CD4-positive, alpha-beta T cell treated with Interleukin-17A for 4 hours (primary cell): ENCODE results near the gene LCN15.
"Not testable (repeated sequence)": the region's sequence is repeated elsewhere in the genome, so short reads cannot be mapped to it uniquely, and the experiment has no call there.

Source experiments
- DNase-seq: peaks from one replicate; pipeline ENCODE4 v3.0.0-alpha.2; 2020; ENCODE audit warnings: mixed read lengths

The LCN15 gene

GRCh38 chr9:136764301-136764891 is at the start of gene LCN15:
LCN15 (minus strand) TSS chr9:136764518; CDS start chr9:136764488, 30 bp downstream.
- no peak for DNase-seq

DNA sequence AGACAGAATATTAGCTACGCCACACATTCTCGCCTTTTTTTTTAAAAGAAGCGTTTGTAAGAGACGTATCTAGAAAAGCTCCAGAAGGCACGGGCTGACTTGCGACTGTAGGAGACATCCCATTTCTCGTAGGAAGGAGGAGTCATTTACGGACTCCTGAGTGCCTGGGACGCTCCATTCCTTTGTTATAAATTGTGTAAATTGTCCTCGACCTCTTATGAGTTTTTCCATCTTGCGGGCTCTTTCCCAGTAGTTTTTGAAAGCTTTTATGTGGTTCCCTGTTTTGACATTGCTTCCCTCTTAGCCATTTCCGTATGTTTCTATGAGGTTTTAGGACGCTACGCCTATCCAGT is 44.5 kb upstream of the LCN15 start:
- no peak for DNase-seq

GRCh38 chr9:136808075-136808805 is 43.9 kb upstream of the LCN15 start:
- DNase-seq: peak; percentile 66

DNA sequence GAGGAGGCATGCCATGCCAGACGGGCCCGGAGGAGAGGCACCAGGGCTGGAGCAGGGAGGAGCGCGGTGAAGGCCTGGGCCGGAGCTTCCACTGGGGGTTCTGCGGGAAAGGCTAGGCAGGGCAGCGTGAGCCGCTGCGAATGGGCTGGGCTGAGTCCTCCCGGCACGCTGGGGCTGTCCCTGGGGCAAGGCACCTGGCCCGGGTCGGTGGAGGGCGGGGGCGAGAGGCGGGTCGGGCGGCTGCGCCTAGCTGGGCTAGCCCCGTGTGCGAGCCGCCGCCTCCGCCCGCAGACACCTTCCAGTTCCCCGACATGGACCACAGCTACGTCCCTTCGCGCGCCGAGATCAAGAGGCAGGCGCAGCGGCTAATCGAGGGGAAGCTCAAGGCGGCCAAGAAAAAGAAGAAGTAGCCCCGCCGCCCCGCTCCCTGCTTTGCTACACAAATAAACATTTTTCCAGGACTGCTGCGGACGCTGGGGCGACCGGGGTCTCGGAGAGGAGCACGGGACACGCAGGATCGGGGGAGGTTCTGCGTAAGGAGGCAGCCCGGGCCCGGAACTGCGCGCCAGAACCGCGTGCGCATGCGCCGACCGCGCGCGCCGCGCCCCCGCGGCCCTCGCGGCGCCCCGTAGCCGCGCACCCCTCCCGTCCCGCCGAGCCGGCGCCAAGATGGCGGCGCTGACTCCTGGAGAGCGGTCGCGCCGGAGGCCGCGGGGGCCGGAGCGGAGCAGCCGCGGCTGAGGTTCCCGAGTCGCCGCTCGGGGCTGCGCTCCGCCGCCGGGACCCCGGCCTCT is 43.2 kb upstream of the LCN15 start, which contains the start of gene RABL6:
Gene RABL6 (plus strand): TSS at position 668 of the 794 bp plus-strand sequence. CDS start 249 bp downstream, outside the sequence.
- DNase-seq: peak; percentile 84

- DNase-seq: no peak
Observed at GRCh38 chr9:136806631-136807201, 42.4 kb upstream of the LCN15 start.

GRCh38 chr9:136806067-136806466 is 41.7 kb upstream of the LCN15 start:
- no peak for DNase-seq

DNA sequence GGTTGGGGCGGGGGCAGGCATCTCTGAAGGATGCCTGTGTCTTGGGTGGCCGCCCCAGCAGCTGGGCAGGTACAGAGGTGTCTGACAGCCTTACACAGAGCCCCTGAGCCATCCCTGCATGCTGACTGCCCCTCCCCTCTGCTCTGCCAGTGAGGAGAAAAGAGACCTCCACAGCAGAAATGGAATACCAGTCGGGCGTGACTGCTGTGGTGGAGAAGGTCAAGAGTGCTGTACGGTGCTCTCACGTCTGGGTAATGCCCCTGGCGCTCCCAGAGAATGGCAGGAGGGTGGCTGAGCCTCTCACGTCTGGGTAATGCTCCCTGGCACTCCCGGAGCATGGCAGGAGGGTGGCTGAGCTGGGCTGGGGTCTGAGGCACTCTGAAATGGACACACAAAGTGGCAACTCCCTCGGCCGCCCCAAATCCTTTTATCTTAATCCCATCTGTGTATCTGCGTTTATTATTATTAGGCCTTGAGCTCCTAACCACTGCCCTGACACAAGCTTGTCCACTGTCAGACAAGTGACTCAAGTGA is 41.0 kb upstream of the LCN15 start:
- no peak for DNase-seq

DNA sequence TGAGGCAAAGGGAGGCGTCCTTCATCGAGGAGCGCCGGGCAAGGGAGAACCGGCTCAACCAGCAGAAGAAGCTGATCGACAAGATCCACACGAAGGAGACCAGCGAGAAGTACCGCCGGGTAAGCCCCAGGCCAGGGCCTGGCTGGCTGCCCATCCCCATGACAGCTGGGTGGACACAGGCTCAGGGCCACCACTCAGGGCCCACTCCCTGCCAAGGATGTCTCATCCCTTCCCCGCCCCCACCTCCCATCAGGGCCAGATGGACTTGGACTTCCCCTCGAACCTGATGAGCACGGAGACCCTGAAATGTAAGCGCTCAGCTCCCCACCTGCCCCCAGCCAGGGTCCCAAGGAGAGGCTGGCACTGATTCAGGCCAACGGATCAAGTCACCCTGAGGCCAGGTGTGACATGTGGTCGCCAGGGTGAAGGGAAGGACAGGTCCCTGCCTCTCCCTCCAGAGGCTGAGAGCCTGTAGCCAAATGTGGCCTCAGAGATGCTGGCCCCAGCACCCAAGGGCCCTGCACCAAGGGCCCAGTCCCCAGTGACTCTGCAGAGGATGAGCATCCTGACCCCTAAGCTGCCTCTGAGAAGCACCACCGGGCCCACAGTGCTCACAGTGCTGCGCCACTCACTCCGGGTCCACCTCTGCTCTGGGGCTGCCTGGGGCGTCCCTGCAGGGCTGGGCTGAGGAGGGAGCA is 40.3 kb upstream of the LCN15 start:
- no peak for DNase-seq

DNA sequence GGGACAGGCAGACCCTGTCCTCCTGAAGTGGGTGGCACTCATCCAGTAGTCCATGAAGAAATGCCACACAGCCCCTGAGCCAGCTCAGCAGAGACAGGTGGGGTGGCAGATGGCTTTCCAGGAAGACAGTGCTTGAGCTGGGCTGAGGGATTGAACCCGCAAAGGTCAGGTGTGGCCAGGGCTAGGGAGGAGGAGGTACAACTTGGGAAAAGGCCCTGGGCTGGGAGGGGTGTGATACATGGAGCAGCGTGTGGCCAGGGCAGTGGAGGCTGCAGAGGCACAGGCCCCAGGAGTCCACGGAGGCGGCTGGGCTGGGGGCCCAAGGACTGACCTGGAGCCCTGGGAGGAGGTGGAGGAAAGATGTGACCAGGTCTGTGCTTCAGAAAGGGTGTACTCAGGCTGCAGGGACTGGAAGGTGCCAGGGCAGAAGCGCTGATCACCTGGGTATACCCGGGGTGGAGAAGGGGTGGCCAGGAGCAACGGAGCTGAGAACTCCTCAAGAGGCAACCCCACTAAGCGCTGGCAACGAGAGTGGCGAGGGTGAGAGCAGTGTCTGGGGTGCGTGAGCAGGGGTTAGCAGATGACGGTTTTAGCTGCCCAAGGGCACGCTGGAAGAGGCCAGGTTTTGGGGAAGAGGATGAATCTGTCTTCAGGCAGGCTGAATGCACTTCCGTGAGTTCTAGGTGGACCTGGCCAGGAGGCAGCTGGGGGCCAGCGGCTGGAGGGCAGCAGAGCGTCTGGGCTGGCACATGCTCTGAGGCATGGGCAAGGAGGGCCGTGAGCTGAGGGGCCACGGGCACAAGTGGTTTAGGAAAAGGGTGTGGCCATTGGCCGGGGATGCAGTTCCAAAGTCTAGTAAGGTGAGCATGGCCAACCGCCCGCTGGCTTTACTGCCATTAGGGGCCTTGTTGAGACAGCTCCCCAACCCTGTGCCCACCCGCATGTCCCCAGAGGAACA is 39.5 kb upstream of the LCN15 start:
- no peak for DNase-seq

- DNase-seq: not testable (repeated sequence)
Observed at GRCh38 chr9:136803009-136803550, 38.8 kb upstream of the LCN15 start.

DNA sequence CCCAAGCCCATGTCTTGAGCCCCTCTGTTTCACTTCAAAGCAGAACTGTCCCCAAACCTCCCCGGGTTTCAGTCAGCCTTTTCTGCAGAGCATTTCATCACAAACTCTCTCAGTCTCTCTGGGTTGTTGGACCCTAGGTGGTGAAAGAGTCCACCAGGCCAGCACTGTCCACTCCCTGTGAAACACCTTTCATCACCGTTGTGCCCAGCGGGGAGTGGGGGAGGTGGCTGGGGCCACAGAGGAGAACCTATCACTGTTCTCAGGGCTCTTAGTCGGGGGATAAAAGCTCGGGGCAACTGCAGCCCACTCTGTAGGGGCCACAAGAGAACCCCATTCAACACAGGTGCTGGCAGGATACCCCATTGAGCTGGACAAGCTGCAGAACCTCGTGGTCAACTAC is 38.0 kb upstream of the LCN15 start:
- no peak for DNase-seq

- peak; percentile 99 for DNase-seq
Observed at GRCh38 chr9:136799854-136800657, 35.7 kb upstream of the LCN15 start.

DNA sequence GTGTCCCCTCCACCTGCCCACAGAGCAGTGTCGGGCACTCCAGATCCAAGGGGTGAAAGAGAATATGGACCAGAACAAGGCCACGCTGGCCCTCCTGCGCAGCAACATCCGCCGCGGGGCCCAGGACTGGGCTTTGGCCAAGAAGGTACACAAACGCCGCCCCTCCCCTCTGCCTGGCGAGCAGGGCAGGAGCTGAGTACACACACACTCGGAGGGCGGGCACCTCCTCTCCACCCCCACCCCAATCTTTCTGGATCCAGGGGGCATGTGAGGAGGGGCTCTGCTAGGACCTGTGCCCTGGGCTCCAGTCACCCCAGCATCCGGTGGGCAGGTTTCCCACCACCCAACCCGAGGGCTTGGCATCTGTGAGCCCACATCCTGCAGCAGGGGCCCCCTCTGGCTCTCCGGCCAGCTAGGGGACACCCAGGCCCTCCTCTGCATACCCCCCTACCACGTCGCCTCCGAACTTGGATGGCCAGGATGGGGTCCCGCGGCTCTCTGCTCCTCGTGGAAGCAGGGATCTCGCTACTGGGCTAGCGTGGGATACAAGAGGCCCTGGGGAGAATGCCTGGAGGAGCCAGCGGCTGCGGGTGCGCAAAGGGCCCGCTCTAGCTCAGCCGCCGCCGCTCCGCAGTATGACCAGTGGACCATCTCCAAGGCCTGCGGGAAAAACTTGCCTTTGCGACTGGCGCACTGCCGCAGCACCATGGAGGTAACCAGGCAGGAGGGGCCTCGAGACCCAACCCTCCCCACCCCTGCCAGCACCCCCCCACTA is 34.9 kb upstream of the LCN15 start:
- DNase-seq: no peak

GRCh38 chr9:136798708-136799078 is 34.4 kb upstream of the LCN15 start:
- DNase-seq: no peak

DNA sequence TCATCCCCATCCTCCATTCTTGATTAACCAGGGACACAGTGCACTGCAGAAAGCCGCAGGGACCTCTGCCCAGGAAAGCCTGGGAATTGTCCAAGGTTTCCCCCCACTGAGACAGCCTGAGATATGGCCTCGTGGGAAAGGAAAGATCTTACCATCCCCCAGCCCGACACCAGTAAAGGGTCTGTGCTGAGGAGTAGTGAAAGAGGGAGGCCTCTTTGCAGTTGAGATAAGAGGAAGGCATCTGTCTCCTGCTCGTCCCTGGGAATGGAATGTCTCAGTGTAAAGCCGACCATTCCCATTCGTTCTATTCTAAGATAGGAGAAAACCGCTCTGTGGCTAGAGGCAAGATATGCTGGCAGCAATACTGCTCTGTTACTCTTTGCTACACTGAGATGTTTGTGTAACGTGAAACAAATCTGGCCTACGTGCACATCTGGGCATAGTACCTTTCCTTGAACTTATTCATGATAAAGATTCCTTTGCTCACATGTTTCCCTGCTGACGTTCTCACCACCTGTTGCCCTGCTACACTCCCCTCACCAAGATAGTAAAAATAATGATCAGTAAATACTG is 32.5 kb upstream of the LCN15 start:
- DNase-seq: not testable (repeated sequence)

- no peak for DNase-seq
Observed at GRCh38 chr9:136796238-136796774, 32.0 kb upstream of the LCN15 start, which contains the start of gene CCDC183. CCDC183 (plus strand) TSS chr9:136796338; CDS start chr9:136796398, 60 bp downstream.

DNA sequence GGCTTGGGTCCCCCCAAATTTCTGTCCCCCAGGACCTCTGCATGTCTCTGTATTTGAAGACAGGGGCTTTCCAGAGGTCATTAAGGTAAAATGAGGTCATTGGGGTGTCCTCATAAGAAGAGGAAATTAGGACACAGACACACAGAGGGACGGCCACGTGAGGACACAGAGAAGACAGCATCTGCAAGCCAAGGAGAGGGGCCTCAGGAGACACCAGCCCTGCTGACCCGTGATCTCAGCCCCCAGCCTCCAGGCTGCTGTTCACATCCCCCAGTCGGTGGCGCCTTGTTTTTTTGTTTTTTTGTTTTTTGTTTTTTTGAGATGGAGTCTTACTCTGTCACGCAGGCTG is 30.7 kb upstream of the LCN15 start:
- DNase-seq: no peak

DNA sequence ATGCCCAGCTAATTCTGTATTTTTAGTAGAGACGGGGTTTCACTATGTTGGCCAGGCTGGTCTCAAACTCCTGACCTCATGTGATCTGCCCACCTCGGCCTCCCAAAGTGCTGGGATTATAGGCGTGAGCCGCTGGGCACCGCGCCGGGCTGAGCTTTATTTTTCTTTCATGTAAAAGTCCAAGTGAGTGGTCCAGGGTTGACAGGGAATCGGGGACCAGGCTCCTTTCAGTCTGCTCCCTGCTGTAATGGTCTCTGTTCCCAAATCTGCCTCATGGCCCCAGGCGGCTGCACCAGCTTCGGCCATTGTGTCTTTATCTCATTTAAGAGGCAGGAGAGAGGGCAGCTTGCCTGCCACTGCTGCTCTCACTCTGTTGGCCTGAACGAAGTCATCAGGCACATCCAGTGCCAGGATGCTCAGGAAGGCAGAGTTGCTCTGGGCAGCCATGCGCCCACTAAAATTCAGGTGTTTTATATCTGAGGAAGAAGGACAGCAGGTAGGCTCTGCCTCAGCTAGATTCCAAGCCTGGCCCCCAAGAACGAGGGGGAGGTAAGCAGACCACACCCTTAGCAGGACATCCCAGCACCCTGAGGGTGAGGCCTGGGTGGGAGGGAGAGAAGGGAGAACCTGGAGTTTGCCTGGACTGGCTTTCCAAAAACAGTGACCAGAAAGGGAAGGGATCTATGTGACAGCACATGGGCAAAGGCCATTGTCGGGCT is 30.1 kb upstream of the LCN15 start:
- no peak for DNase-seq
